Tibial artery (tissue), 4 donors: ENCODE measurements around the gene TMCC1.
"Not testable (repeated sequence)": the region's sequence is repeated elsewhere in the genome, so short reads cannot be mapped to it uniquely, and the experiment has no call there.

Experiments used
- DNase-seq, 2 donors: peaks; one replicate each; pipeline ENCODE4 v3.0.0-alpha.2; 2019
- H3K27ac ChIP-seq, 2 donors: fragments of 200-600 bp; sonication (generic) in 1 of 2; 1 replicate in 1 of 2; 2 replicates in 1 of 2; pipeline ENCODE4 v1.5.1; 2018 to 2019; ENCODE audit warnings: mild to moderate bottlenecking in 1 of 2
- H3K27me3 ChIP-seq, 2 donors: fragments of 200-600 bp; sonication (generic) in 1 of 2; one replicate each; pipeline versions ENCODE4 v1.5.1 to v1.6.0; 2016 to 2019
- H3K36me3 ChIP-seq, 3 donors: fragments of 200-600 bp; sonication (generic) in 2 of 3; one replicate each; pipeline ENCODE4 v1.5.1; 2016 to 2019; ENCODE audit warnings: mild to moderate bottlenecking in 2 of 3
- H3K4me1 ChIP-seq, 4 donors: fragments of 200-600 bp; sonication (generic) in 2 of 4; 1 replicate in 3 of 4; 2 replicates in 1 of 4; pipeline ENCODE4 v1.5.1; 2016 to 2019
- H3K4me3 ChIP-seq, 2 donors: fragments of 200-600 bp; sonication (generic) in 1 of 2; 1 replicate in 1 of 2; 2 replicates in 1 of 2; pipeline ENCODE4 v1.5.1; 2018 to 2019; ENCODE audit warnings: mild to moderate bottlenecking in 2 of 2
- H3K9me3 ChIP-seq, 3 donors: fragments of 200-600 bp; sonication (generic) in 1 of 3; one replicate each; pipeline ENCODE4 v1.5.1; 2016 to 2019
- CTCF ChIP-seq, 2 experiments: fragments of 200-600 bp in 1 of 2; fragments of 450-650 bp in 1 of 2; IDR thresholded peaks; one replicate each; pipeline ENCODE4 v1.5.1; 2017 to 2019; ENCODE audit warnings: antibody characterized with exemption in 2 of 2, mild to moderate bottlenecking in 1 of 2, moderate library complexity in 1 of 2
- intact Hi-C: fragments of 100-400 bp; cut with DNase I; formaldehyde crosslinking; loops from one replicate; pipeline ENCODE4 v1.15.0; 2023; ENCODE audit warnings: low total_unique reads

The TMCC1 gene

GRCh38 chr3:129836381-129837064 is 57.0 kb downstream of the TMCC1 start:
- no peak for DNase-seq
- intact Hi-C loops = no loop called here
- H3K27me3 ChIP-seq = no peaks in the 10 kb centered on the region
- H3K9me3 ChIP-seq = no peaks in the 10 kb centered on the region
- H3K4me3 ChIP-seq = no peak overlapping the region
- no peak overlapping the region for H3K27ac ChIP-seq
- TF ChIP-seq CTCF (IDR thresholded peaks at IDR 0.05) = no peak
- H3K36me3 ChIP-seq = no peaks in the 10 kb centered on the region
- peaks cover 0 to 16% (median 9%) of the 10 kb centered on the region in 4 donors for H3K4me1 ChIP-seq

- H3K36me3 ChIP-seq = no peaks in the 10 kb centered on the region
- no peak for DNase-seq
- intact Hi-C loops = no loop called here
- TF ChIP-seq CTCF (IDR thresholded peaks at IDR 0.05) = no peak
- no peaks in the 10 kb centered on the region for H3K9me3 ChIP-seq
- no peak overlapping the region for H3K4me3 ChIP-seq
- H3K27me3 ChIP-seq = no peaks in the 10 kb centered on the region
- no peak overlapping the region for H3K27ac ChIP-seq
- H3K4me1 ChIP-seq = peaks cover 0 to 19% (median 9%) of the 10 kb centered on the region in 4 donors
Measured at GRCh38 chr3:129835198-129835597, 58.3 kb downstream of the TMCC1 start.

GRCh38 chr3:129834580-129834979 is 58.9 kb downstream of the TMCC1 start:
- Histone ChIP-seq H3K4me3 (no peak overlapping the region), H3K27me3 (no peaks in the 10 kb centered on the region), H3K4me1 (peaks cover 0 to 25% (median 9%) of the 10 kb centered on the region in 4 donors), H3K27ac (no peak overlapping the region), H3K36me3 (no peaks in the 10 kb centered on the region), H3K9me3 (no peaks in the 10 kb centered on the region)
- intact Hi-C loops = no loop called here
- DNase-seq = no peak
- no peak for TF ChIP-seq CTCF (IDR thresholded peaks at IDR 0.05)

- H3K27ac ChIP-seq, H3K36me3 ChIP-seq, H3K4me3 ChIP-seq, H3K27me3 ChIP-seq, H3K9me3 ChIP-seq, intact Hi-C loops, DNase-seq: not testable (repeated sequence)
- H3K4me1 ChIP-seq = peaks cover 0 to 25% (median 5%) of the 10 kb centered on the region in 4 donors
Measured at GRCh38 chr3:129831942-129832341, 61.6 kb downstream of the TMCC1 start.

- no peak for DNase-seq
Measured at GRCh38 chr3:129831503-129831902, 62.0 kb downstream of the TMCC1 start.

More at GRCh38 chr3:129831503-129831902, 62.0 kb downstream of the TMCC1 start:
- TF ChIP-seq CTCF (IDR thresholded peaks at IDR 0.05) = no peak
- Histone ChIP-seq H3K4me1 (peaks cover 0 to 25% (median 3%) of the 10 kb centered on the region in 4 donors), H3K9me3 (no peaks in the 10 kb centered on the region), H3K36me3 (no peaks in the 10 kb centered on the region), H3K27me3 (no peaks in the 10 kb centered on the region), H3K4me3 (no peak overlapping the region), H3K27ac (no peak overlapping the region)
- intact Hi-C loops = no loop called here
